ENCODE measurements around the gene TM9SF3.
A peak's percentile ranks its signal among the peaks of the same experiment; 100 is the strongest.

TM9SF3 gene

GRCh38 chr10:96586419-96587263 lies at the start of gene TM9SF3:
TSS of gene TM9SF3 (minus strand) at chr10:96587012. CDS start at chr10:96586835, 177 bp downstream.
- peak; percentile 89 for DNase-seq (ENCODE audit: low spot score)

- DNase-seq (ENCODE audit: low spot score): no peak
Observed at GRCh38 chr10:96636551-96636950, 49.7 kb upstream of the TM9SF3 start.

- no peak for DNase-seq (ENCODE audit: low spot score)
Observed at GRCh38 chr10:96632974-96633710, 46.3 kb upstream of the TM9SF3 start.

- no peak for DNase-seq (ENCODE audit: low spot score)
Observed at GRCh38 chr10:96627292-96627691, 40.5 kb upstream of the TM9SF3 start.

- no peak for DNase-seq (ENCODE audit: low spot score)
Observed at GRCh38 chr10:96626795-96627194, 40.0 kb upstream of the TM9SF3 start.

- no peak for DNase-seq (ENCODE audit: low spot score)
Observed at GRCh38 chr10:96625173-96625572, 38.4 kb upstream of the TM9SF3 start.

GRCh38 chr10:96622013-96622787 lies 35.4 kb upstream of the TM9SF3 start:
- DNase-seq (ENCODE audit: low spot score): no peak

- no peak for DNase-seq (ENCODE audit: low spot score)
Observed at GRCh38 chr10:96619796-96620773, 33.3 kb upstream of the TM9SF3 start.

- DNase-seq (ENCODE audit: low spot score): peak; percentile 66
Observed at GRCh38 chr10:96619120-96619519, 32.3 kb upstream of the TM9SF3 start.

- DNase-seq (ENCODE audit: low spot score): peak; percentile 71
Observed at GRCh38 chr10:96618653-96619052, 31.8 kb upstream of the TM9SF3 start.

- no peak for DNase-seq (ENCODE audit: low spot score)
Observed at GRCh38 chr10:96616961-96617360, 30.1 kb upstream of the TM9SF3 start.

GRCh38 chr10:96614515-96614914 lies 27.7 kb upstream of the TM9SF3 start:
- DNase-seq (ENCODE audit: low spot score): no peak

GRCh38 chr10:96613576-96613975 lies 26.8 kb upstream of the TM9SF3 start:
- no peak for DNase-seq (ENCODE audit: low spot score)

GRCh38 chr10:96612055-96612830 lies 25.4 kb upstream of the TM9SF3 start:
- no peak for DNase-seq (ENCODE audit: low spot score)

GRCh38 chr10:96610817-96611216 lies 24.0 kb upstream of the TM9SF3 start:
- no peak for DNase-seq (ENCODE audit: low spot score)

- DNase-seq (ENCODE audit: low spot score): no peak
Observed at GRCh38 chr10:96609510-96609909, 22.7 kb upstream of the TM9SF3 start.

GRCh38 chr10:96608805-96609204 lies 22.0 kb upstream of the TM9SF3 start:
- no peak for DNase-seq (ENCODE audit: low spot score)

GRCh38 chr10:96608262-96608661 lies 21.4 kb upstream of the TM9SF3 start:
- DNase-seq (ENCODE audit: low spot score): no peak

GRCh38 chr10:96606946-96607345 lies 20.1 kb upstream of the TM9SF3 start:
- no peak for DNase-seq (ENCODE audit: low spot score)

GRCh38 chr10:96606216-96606615 lies 19.4 kb upstream of the TM9SF3 start:
- DNase-seq (ENCODE audit: low spot score): no peak
